ENCODE results near the gene IPPK.

The IPPK gene

DNA sequence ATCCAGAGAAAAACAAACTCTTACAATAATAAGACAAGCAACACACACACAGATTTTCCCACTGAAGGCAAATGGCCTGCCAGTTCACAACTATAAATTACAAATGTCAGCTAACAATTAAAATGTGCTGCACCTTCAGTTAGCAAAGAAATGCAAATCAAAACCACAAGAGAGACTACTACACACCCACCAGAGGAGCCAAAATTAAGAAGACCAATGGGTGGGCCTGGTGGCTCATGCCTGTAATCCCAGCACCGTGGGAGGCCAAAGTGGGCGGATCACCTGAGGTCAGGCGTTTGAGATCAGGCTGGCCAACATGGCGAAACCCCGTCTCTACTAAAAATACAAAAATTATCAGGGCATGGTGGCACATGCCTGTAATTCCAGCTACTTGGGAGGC is 15.1 kb upstream of the IPPK start:
- DNase-seq: no peak

DNA sequence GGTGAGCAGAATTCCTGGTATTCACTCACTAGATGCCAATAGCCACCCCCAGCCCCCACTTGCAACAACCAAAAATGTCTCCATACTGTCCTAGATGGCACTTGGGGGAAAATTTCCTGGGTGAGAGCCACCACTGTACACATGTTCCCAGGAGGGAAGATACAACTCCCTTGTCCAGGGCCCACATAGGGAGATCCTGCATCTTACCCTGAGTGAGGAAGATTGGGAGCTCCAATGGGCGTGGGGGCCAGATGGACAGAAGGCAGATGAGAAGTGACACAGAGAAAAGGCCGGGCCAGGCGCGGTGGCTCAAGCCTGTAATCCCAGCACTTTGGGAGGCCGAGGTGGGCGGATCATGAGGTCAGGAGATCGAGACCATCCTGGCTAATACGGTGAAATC is 12.3 kb upstream of the IPPK start:
- no peak for DNase-seq

DNA sequence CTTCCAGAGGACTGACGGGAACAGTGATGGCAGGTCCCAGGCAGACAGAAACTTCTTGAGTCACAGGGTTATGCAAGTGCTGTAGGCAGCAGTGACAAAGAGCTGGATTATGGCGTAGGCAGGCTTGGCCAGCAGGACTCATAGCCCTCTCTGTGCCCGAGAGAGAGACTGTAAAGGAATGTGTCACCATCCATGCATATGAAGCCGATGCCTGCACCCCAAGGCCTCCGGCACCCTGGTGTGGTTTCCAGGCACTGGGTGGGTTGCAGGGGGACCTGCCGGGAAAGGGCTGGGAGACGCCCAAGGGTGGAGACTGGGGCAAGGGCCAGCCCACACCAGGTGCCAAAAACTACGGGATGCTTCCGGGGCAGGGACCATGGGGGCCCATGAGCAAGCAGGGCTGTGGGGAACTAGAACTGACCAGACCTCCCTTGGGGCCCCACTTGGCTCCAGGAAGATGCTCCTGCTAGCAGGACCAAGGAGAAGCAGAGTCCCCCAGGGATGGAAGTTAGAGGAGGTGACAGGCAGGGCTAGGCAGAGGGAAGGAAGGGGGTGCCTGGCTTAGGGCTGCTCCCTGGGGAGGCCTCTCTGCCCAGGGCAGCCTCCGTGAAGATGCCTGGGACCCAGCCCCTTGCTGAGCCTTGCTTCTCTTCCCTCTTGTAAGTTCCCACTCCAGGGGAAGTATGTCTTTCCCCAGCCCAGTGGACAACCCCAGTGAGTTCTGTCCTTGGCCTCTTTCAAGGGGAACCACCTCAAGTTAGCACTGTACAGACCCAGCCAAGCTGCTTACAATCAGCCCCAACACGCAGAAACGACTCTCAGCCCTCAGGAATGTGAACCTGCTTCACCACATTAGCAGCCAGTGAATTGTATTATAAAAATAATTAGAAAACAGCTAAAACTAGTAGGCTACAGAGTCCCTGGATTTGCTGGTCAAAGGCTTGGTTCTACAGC is 10.5 kb upstream of the IPPK start:
- DNase-seq: no peak

DNA sequence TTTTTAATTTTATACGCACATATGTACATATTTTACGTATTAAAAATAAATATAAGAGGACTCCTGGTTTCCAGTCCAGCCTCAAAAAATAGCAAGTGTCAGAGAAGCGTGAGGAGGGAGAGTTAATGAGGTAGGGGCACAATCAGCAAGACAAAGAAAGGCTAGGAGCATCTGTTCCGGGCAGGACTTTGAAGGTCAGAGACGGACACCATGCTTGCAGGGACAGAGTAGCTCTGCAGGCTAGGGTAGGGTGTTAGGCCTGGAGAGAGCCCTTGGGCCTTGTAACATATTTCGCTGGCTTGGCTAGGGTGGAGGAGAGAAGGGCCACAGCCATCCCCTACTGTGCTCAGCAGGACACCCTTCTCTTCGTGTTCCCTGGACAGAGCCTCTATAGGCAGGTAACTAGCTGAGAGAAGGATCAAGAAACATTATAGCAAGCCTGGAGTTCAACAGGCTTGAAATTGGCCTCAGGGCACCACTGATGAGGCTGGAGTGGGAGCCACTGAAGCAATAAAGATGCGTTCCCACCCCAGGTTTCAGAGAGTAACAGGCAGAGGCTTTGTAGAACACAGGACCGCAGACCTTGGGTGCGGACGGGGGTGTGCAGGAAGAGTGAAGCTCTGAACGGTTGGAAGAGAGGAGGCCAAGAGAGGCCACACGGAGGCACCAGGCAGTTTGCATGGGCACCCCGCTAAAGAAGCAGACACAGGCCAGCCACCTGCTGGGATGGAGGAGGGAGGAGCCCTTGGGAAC is 9.7 kb upstream of the IPPK start:
- DNase-seq: no peak

DNA sequence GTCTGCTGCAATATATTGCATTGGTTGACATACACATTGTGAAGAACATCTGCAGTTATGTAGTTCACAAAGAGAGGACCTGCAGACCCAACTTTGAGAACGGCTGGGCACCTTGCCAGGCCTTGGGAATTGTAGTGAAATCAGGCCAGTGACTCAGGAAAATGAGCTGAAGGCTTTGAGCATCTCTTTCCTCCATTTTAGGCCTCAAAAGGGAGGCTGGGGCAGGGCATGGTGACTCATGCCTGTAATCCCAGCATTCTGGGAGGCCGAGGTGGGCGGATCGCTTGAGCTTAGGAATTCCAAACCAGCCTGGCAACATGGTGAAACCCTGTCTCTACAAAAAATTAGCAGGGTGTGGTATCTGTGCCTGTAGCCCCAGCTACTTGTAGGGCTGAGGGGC is 1.4 kb upstream of the IPPK start:
- DNase-seq: no peak

DNA sequence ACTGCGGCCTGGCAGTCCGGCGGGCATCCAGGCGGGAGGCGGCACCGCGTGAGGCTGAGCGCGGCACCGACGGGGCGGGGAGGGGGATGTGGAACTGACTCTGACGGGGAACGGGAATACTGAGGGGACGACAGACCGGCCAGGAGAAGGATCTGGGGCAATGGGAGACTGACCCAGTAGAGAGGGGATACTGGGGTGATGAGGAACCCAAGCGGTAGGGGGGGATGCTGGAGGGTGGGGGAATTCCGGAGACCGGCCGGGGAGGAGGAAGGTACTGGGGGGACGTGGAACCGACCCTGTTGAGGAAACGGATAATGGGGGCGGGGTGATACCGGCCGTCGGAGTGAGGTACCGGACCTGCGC is 423 bp downstream of the IPPK start:
- no peak for DNase-seq

DNA sequence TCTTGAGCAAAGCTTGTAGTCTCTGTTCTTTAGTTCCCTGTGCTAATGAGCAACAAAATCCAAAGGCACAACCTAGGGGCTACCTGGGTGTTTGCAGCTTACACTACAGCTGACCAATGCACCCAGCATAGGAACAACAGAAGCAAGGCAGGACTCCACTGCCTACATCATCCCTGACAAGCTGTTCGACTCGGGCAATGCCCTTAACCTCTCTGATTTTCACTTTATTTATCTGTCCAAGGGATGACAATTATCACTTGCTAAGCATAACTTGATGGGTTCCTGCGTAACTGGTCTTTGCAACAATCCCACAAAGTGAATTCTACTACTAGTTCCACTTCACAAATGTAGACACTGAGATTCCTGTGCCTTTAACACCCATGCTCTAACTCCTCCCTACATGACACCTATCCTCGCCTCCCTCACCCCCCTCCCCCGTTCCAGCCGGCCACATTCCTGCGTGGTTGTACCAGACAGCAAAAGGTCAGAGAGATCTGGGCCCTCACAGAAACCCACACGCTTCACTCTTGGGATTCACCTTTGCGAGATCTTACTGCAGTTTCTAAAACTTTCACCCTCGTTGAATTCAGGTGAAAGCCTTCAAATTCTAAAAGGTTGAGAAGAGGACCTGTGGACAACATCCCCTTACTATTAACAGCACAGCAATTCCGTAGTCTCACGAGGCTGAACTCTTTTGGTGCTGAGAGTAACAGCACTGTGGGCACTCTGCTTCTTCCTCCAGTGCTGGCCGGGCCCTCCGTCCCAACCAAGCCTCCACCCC is 995 bp downstream of the IPPK start:
- DNase-seq: peak; percentile 46

DNA sequence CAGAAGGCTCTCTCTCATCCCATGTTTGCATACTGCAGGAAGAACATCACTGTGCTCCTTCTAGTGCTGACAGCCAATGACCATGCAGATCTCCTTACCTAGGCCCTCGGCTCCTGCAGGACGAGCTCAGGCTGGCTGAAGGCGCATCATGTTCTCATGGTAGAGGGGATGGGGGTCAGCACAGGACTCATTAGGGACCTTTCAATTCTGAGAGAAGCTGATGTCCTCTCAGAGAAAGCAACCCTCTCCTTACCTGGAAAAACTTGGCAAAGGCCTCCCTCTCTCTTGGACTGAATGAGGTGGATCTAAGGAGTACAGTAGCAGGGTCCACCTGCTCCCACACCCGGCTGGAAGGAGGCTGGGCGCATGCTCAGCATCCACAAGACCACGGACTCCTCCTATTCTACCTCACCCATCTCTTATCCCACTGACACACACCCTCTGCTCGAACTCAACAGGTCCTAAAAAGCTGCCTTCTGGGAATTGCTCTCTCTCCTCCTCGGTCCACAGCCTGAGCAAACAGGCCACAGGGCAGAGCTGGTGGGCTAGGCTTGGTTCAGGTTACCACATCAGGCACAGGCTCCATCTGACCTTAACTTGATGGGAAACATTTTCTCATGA is 2.9 kb downstream of the IPPK start:
- no peak for DNase-seq

DNA sequence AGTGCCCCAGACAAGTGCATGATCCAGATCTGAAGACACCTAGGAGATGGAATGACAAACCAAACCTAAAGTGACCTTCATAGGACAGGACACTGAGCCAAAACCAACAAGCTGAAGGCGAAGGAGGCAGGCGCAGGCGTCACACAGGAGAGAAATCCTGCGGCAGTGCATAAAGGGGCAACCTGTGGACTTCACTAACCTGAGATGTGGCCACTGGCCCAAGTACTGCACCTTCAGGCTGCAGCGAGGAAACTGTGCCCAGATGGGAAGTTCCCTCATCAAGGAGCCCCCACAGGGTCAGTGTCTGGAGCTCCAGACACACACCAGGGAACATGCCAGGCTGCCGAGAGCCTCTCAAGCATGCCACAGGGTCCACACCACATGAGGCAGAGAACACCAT is 3.7 kb downstream of the IPPK start:
- DNase-seq: no peak

DNA sequence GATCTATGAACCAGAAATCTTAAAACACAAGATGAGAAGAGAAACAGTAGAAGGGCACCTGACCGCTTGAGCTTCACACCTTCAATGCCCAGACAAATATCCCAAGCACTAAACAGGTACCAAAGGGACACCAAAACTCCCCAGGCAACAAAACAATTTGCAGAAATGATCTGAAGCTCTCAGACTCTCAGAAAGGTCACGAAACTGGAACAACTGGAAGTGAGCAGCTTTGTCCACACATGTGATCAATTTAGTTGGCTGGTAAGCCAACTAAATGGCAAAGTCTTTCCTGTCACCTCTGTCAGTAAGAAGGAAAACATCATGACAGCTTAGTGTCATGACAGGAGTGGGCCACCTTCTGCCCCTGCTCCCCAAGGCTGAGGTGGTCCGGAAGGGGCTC is 4.1 kb downstream of the IPPK start:
- no peak for DNase-seq

DNA sequence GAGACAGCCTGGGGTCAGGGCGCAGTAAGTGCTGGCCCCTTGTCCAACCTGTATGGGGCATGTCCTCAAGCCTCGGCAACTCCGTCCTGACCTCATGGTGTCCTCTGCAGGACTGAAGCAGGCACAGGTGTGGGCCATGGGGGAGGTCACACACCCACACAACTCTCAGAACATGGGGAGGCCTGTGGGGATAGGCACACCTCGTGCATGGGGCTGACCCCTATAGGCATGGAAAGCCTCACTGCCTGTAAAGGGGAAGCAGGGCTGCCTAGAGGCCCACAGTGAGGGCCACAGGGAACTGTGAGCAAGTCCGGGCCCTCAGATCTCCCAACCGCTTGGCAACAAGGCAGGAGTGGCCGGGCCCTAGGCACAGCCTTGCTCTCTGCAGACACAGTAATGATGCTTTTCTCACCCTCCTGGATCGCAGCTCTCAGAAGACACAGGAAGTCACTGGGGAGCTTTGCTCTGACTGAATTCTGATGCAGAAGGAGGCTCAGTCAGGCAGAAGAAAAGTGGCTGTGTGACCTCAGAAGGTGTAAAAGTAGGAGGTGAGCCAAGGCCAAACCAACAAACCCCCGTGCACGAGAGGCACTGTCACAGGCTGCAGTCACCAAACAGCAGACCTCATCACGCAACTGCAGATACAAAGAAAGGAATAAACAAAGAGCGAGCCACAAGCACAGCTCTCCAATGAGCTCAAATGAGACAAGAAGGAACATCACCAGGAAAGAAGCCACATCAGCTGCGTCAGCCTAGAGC is 5.4 kb downstream of the IPPK start:
- no peak for DNase-seq

DNA sequence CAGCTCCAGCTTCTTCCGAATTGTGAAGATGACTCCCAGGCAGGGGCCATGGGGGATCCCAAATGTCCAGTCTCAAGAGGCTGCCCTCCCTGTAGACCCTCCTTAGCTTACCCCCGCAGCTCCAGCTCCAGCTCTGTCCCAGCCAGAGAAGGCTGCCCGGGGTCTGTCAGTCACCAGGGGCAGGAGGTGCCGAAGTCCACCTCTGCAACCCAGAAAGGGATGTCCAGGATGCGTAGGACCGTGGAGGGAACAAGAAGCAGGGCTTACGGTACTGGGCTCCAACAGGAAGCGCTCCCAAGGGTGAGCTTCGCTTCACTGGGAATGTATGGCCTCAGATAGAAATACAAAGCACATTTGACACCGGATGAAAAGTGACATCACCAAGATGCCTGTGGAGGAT is 6.0 kb downstream of the IPPK start:
- no peak for DNase-seq

DNA sequence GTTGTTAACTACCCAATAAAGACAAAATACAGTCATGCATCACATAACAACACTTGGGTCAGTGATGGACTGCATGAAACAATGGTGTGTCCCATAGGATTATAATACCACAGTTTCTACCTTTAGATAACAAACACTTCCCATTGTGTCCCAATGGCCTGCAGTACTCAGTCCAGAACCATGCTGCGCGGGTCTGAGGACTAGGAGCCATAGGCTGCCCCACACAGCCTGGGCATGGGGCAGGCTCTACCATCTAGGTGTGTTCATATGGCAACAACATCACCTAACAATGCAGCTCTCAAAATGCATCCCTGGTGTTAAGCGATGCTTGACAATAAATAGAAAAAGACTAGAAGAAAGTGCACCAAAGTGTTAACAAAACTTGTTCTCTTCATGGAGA is 6.8 kb downstream of the IPPK start:
- no peak for DNase-seq

DNA sequence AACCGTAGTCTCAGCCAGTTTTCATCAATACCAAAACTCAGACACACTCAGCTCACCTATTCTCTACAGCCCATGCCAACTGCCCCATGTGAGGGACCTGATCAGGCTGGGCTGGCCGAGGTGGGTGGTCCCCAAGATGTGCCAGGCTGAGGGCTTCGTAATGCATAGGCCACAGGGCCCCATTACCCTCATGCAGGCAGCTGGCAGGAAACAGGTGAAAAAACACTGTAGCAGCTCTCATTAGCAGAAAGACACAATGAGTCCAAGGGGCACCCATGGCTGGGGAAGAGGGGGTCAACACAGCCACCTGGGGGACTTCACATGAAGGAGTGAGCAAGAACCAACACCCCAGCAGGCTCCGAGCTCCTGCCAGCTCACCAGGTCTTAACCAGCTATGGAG is 8.2 kb downstream of the IPPK start:
- DNase-seq: no peak

DNA sequence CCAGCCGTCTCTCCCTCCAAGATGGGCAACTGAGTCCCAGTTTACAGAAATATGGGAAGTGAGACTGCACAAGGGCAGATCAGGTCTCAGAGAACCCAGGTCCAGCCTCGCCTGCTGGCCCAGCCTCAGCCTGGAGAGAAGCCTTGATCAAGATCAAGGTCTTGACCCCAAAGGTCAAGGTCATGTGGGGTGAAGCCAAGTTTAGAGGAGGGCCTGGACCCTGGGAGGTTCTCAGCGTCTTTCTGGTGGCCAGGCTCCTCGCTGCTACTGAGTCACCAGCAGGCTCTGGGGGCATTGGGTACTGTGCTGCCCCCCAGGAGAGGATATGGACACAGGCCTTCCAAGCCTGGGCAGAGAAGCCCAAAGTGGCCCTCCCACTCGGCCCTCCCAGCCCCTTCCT is 8.8 kb downstream of the IPPK start:
- DNase-seq: no peak

DNA sequence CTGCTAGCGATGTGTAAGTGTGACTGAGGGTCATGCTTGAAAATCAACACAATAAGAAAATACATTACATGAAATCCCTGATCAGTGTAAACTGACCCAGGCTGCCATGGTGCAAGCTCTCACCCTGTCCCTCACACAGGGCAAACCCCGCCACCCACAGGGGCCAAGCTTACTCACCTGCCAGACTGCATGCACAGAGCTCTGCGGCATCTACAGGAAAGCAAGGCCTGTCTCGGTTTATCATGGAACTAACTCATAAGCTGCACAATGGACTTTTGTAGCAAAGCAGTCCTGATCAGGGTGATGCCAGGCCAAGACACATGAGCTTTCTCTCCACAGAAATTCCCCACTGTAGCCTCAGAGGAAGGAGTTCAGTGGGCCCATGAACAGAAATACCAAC is 9.7 kb downstream of the IPPK start:
- DNase-seq: no peak

DNA sequence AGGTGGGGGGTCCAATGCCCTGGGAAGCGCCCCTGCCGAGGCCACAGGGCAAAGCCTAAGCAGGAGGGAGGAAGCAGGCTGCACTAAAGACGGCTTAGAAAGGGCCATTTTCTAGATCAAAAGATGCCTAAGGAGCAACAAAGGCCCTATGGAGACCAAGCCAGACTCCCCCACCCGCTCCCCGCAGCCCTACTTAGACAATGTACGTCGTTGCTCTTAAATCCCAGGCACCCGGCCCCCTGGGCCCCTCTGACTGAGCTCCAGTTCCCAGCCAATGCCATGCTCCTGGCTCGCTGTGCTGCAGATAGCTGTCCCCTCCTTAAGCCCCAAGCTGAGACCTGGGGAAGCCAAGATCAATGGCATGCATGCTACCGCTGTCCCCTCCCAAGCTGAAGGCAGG is 10.3 kb downstream of the IPPK start:
- DNase-seq: no peak

DNA sequence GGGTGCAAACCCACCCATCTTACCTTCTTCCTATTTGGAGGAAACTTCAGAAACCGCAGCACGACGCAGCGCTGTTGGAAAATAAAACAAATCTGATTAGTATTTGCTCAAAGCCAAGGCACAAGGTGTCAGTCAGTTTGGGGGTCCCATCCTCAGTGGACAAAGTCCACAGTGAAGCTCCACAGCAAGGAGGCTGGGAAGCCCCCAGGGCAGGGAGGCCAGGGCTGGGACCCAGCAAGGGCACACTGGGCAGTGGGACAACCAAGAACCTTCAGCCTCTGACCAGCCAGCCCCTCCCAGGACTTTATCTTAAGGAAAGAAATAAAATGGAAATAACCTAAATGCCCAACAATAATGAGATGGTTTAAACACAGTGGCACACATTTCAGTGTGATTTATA is 11.3 kb downstream of the IPPK start:
- DNase-seq: no peak

DNA sequence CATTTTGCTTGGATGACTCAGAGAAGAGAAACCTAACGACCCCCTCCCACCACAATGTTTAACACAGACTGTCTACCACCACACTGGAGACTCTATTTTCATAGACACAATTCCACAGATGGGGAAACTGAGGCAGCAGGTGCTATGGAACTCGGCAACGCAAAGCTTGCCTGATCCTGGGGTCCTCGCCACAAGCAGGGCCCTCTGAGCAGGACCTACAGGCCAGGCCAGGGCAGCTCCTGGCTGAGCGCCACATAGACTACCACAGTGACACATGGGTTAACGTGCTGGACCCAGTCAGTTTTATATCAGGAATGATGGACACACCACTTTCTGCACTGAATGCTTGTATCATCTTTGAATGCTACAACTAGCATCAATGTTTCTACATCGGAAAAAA is 11.8 kb downstream of the IPPK start:
- no peak for DNase-seq

DNA sequence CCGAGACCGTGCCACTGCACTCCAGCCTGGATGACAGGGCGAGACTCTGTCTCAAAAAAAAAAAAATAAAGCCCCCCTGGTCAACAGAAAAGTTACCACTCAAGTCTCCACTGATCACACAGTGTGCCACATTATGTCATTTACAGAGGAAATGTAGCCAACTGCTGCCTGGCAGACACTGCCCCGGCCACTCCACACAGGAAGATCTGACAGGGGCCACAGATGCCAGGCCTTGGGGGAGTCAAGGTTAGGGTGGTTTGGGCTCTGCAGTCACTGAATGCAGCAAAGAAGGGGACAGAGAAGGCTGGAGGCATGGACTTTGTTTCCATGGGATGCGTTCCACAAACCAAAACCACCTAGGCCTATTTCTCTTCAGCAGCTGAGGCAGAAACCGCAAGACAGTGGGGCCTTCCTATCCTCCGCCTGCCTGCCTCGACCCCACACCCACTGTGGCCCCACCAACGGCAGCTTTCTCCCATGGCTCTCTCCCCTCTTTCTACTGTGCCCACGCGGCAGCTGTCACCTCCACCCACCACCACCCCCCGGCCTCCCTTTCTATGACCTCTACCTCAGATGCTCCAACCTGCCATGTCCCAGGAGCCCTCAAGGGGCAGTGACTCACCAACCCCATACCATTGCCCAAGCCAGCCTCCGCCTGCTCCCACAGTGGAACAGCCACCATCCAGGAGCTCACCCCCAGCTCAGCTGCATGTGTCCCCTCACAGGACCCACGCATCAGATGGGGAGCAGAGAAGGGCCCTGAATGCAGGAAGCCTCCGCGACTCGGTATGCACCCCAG is 12.4 kb downstream of the IPPK start:
- DNase-seq: no peak

DNA sequence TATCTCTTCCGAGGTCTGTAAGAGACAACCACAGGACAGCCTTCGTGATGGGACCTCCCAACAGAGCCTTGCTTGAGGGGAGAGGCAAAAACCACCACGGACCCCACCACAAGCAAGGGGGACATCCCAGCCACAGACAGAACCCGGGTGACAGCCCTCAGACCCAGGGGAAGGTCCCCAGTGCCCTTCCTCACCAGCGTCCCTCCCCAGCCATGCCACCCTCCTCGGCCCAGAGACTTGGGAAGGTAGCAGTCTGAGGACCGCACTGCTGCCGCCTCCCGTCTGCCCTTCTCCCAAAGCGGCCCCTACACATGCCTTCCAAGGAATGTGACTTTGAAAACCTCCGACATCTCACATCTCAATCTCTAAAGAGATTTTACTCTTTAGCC is 13.4 kb downstream of the IPPK start:
- DNase-seq: no peak

Data from stimulated activated CD4-positive, alpha-beta T cell treated with anti-CD3 and anti-CD28 coated beads, Interleukin-4, amount 100 ng/mL, for 1 hour (primary cell).